Brain pericyte (primary cell): ENCODE measurements around the gene CEACAM20.
"Not testable (repeated sequence)": the region's sequence is repeated elsewhere in the genome, so short reads cannot be mapped to it uniquely, and the experiment has no call there.

Experiments used
- DNase-seq: peaks from one replicate; pipeline ENCODE4 v3.0.0-alpha.2; 2012; ENCODE audit warnings: low read depth, low spot score

Gene CEACAM20

DNA sequence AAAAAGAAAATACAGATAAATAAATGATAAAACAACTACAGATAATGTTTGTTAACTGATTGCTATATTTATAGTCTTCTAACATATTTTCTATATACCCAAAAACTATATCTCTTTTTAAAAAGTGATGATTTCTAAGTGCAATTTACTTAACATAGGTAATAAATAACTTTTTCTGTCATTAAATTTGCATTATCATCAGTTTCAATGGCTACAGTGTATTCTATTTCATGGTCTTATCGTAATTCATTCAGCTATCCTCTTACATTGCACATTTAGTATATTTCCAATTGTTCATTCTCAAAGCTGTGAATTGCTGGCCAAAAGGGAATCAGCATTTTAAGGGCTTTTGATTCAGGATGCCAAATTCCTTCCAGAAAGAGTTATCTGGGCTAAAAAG lies 32.8 kb downstream of the CEACAM20 start:
- no peak for DNase-seq

GRCh38 chr19:44476559-44477408 lies 52.7 kb downstream of the CEACAM20 start:
- no peak for DNase-seq

DNA sequence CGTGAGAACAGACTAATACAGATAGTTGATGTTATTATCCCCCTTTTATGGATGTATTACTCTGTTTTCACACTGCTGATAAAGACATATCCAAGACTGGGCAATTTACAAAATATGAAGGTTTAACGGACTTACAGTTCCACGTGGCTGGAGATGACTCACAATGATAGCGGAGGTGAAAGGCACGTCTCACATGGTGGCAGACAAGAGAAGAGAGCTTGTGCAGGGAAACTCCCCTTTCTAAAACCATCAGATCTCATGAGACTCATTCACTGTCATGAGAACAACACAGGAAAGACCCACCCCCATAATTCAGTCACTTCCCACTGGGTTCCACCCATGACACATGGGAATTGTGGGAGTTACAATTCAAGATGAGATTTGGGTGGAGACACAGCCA lies 60.7 kb downstream of the CEACAM20 start:
- DNase-seq: not testable (repeated sequence)

GRCh38 chr19:44462600-44463286 lies 66.7 kb downstream of the CEACAM20 start:
- DNase-seq: not testable (repeated sequence)
